Activated B cell treated with CpG ODN at 0.5 μM for 24 hours (primary cell): ENCODE data around the gene KRTAP11-1. TPM values are rescaled to one million over a fixed set of nuclear protein-coding genes. Genes with fewer than 3 reads are reported as not detected.

ENCODE experiments used
- ATAC-seq: fragments of 200-7000 bp; cut with Tn5 transposase; one replicate; pipeline ENCODE4 v1.10.0; 2021; ENCODE audit warnings: low read depth, mild to moderate bottlenecking, moderate library complexity
- CTCF ChIA-PET: fragments of 350-600 bp; sonication (Branson Sonifier 250); formaldehyde crosslinking; loops from one replicate; lab custom pipeline; 2021; ENCODE audit warnings: antibody characterized with exemption; lab: Charles Lee
- POLR2A ChIA-PET: fragments of 350-600 bp; sonication (Branson Sonifier 250); formaldehyde crosslinking; loops from one replicate; lab custom pipeline; 2021; ENCODE audit warnings: antibody characterized with exemption; lab: Charles Lee
- DNase-seq: peaks from one replicate; pipeline ENCODE4 v3.0.0; 2022
- H3K27ac Mint-ChIP-seq: one replicate; pipeline ENCODE4 v1.8.0; 2020; ENCODE audit warnings: mixed read lengths
- H3K27me3 Mint-ChIP-seq: one replicate; pipeline ENCODE4 v1.8.0; 2021; ENCODE audit warnings: mixed read lengths
- H3K36me3 Mint-ChIP-seq: one replicate; pipeline ENCODE4 v1.8.0; 2021; ENCODE audit warnings: low read depth, mixed read lengths
- H3K4me1 Mint-ChIP-seq: one replicate; pipeline ENCODE4 v1.8.0; 2021; ENCODE audit warnings: mixed read lengths
- H3K4me3 Mint-ChIP-seq: one replicate; pipeline ENCODE4 v1.8.0; 2020; ENCODE audit warnings: mild to moderate bottlenecking, mixed read lengths
- H3K9me3 Mint-ChIP-seq: one replicate; pipeline ENCODE4 v1.8.0; 2020; ENCODE audit warnings: mixed read lengths
- intact Hi-C: fragments of 100-400 bp; cut with micrococcal nuclease; formaldehyde crosslinking; loops from one replicate; pipeline ENCODE4 v1.15.1; 2024
- total RNA-seq: library from RNA; stranded (reverse); gene quantifications from 2 replicates; pipeline ENCODE4 v1.2.3, GENCODE V29; 2022
- TF ChIP-seq, protein P1 (sequence below): fragments of 200-600 bp; IDR thresholded peaks from one replicate; pipeline ENCODE4 v1.8.0; 2022; ENCODE audit warnings: antibody characterized with exemption, mild to moderate bottlenecking

KRTAP11-1 gene
- total RNA-seq, 1 donor from 2014 or later: not detected

- intact Hi-C loops: no loop called here
- Mint-ChIP-seq H3K4me1 (no peaks in the 10 kb centered on the region), H3K9me3 (peaks cover 2% of the 10 kb centered on the region), H3K36me3 (no peaks in the 10 kb centered on the region), H3K27ac (no peak overlapping the region), H3K4me3 (no peak overlapping the region), H3K27me3 (no peaks in the 10 kb centered on the region)
- ChIA-PET POLR2A (no interaction called here), CTCF (no interaction called here)
- TF ChIP-seq, protein P1, sequence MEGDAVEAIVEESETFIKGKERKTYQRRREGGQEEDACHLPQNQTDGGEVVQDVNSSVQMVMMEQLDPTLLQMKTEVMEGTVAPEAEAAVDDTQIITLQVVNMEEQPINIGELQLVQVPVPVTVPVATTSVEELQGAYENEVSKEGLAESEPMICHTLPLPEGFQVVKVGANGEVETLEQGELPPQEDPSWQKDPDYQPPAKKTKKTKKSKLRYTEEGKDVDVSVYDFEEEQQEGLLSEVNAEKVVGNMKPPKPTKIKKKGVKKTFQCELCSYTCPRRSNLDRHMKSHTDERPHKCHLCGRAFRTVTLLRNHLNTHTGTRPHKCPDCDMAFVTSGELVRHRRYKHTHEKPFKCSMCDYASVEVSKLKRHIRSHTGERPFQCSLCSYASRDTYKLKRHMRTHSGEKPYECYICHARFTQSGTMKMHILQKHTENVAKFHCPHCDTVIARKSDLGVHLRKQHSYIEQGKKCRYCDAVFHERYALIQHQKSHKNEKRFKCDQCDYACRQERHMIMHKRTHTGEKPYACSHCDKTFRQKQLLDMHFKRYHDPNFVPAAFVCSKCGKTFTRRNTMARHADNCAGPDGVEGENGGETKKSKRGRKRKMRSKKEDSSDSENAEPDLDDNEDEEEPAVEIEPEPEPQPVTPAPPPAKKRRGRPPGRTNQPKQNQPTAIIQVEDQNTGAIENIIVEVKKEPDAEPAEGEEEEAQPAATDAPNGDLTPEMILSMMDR: no peak
- ATAC-seq (no peak), DNase-seq (no peak)
These were observed 1.7 kb upstream of the KRTAP11-1 start for GRCh38 chr21:30882866-30883597.

DNA sequence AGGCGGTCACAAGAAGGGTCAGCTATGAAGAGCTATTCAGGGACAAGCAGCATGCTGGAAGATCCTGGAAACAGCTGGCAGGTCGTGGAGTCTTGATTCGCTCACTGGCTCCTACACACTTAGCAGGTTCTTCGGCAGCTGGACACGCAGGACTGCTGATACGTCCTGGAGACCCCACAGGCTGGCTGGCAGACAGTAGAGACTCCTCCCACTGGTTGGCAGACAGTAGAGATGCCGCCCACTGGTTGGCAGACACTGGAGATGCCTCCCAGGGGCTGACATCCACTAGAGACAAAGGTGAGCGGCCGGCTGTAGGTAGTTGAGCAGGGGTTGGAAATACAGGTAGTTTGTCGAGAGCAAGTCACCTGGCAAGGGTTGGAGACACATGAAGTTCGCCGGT, 466 bp downstream of the KRTAP11-1 start:
- no peak for DNase-seq
- CTCF ChIA-PET: interaction anchor here (0.7 kb wide), 1 partner anchor 162 kb away, joined by 3 read pairs; no protein-coding TSS in a partner anchor
- Mint-ChIP-seq H3K9me3 (peaks cover 2% of the 10 kb centered on the region), H3K4me3 (no peak overlapping the region), H3K27ac (no peak overlapping the region), H3K36me3 (no peaks in the 10 kb centered on the region), H3K4me1 (no peaks in the 10 kb centered on the region), H3K27me3 (no peaks in the 10 kb centered on the region)
- ATAC-seq: no peak
- TF ChIP-seq, protein P1: no peak
- POLR2A ChIA-PET: no interaction called here
- intact Hi-C loops: no loop called here

DNA sequence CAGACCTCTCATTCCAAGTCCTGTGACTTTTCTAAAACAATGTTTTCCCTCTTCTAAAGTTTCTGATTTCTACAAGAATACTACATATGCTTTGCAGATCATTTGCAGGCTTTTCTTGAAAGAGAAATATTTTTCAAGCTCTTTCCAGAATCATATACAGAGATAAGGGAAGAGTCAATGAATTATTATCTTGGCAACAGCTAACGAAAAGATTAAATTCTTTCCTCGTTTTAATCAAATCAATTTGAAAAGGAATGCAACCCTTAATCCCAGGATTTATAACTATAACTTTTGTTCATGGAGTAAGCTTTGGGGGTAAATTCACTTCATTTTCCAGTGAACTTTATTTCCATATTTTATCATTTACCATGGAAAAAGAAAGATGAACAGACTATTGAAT, 6.9 kb downstream of the KRTAP11-1 start:
- H3K4me3 Mint-ChIP-seq: no peak overlapping the region
- no peaks in the 10 kb centered on the region for H3K36me3 Mint-ChIP-seq
- CTCF ChIA-PET: no interaction called here

DNA sequence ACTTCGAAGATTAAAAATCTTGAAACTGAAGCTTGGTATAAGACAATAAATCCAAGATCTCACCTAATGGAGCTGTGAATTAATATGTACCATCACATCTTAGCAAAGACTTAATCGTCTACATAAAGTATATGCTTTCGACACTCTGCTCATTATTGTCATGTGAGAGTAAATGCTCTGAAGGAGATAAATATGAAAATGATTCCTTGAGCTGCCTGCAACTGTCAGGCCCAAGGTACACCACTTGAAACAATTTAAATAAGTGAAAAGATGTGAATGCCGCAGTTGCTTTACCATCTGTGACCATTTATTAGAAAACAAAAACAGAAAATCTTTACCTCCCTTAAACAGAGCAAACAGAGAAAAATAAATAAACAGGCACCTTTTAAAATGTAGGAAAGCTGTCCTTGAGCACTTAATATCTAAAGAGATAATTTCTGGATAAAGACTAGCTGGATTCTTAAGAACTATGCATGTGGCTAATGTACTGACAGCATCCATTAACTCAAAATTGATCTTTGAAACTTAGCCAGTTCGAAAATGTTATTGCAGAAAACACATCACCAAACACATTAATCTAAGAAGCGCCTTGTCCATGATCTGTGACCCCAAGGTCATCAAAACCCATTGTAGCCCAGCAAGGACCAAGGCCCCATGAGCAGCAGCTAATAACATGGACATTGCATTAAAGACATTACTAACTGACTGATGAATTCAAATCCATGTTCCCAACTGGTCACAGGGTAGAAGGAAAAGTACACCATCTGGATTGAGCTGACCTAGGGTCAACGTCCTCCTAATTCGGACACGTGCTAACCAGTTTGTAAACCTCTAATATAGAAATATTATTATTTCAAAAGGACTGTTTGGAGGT, 33.5 kb downstream of the KRTAP11-1 start:
- CTCF ChIA-PET: no interaction called here
- DNase-seq (no peak), ATAC-seq (no peak)
- no peaks in the 10 kb centered on the region for H3K4me1 Mint-ChIP-seq
- no peaks in the 10 kb centered on the region for H3K9me3 Mint-ChIP-seq
- H3K27ac Mint-ChIP-seq: no peak overlapping the region
- H3K36me3 Mint-ChIP-seq: no peaks in the 10 kb centered on the region
- no peak overlapping the region for H3K4me3 Mint-ChIP-seq
- no peaks in the 10 kb centered on the region for H3K27me3 Mint-ChIP-seq
- TF ChIP-seq, protein P1: no peak
- POLR2A ChIA-PET: no interaction called here
- intact Hi-C loops: no loop called here

More for the DNA sequence above, 6.9 kb downstream of the KRTAP11-1 start:
- intact Hi-C loops: no loop called here
- Mint-ChIP-seq H3K9me3 (no peaks in the 10 kb centered on the region), H3K27ac (no peak overlapping the region), H3K27me3 (no peaks in the 10 kb centered on the region), H3K4me1 (no peaks in the 10 kb centered on the region)
- DNase-seq (no peak), ATAC-seq (no peak)
- TF ChIP-seq, protein P1: no peak
- POLR2A ChIA-PET: no interaction called here

DNA sequence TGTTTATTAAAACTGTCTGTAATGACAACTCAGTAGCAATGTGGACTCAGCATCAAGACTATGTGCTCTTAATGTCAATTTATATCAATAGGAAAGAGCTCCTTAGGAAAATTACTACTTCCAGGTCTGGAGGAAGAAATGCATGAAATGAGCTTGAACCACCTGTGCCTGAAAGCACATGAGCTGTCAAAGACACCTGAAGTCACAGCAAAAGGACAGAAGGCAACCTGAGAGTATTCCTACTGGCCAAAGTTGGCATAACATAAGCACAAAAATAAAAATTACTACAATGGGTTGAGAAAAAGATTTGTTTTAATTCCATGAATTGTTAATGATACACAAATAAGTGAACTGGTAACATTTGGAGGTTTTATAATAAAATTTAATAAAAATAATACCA, 38.4 kb downstream of the KRTAP11-1 start:
- Mint-ChIP-seq H3K36me3 (no peaks in the 10 kb centered on the region), H3K27ac (no peak overlapping the region), H3K27me3 (no peaks in the 10 kb centered on the region), H3K4me1 (no peaks in the 10 kb centered on the region), H3K9me3 (no peaks in the 10 kb centered on the region), H3K4me3 (no peak overlapping the region)
- ChIA-PET POLR2A (no interaction called here), CTCF (no interaction called here)
- TF ChIP-seq, protein P1: no peak
- intact Hi-C loops: no loop called here
- ATAC-seq (no peak), DNase-seq (no peak)
